Spleen (tissue), 11 donors: ENCODE results near the gene OLFML3. TPM values are rescaled to one million over a fixed set of nuclear protein-coding genes. Genes with fewer than 3 reads are reported as not detected.
"Not testable (repeated sequence)": the region's sequence is repeated elsewhere in the genome, so short reads cannot be mapped to it uniquely, and the experiment has no call there.

ENCODE experiments used
- DNase-seq: peaks from one replicate; pipeline ENCODE4 v3.0.0-alpha.2; 2020
- H3K27ac ChIP-seq, 8 donors: fragments of 200-600 bp; sonication (generic) in 7 of 8; 1 replicate in 4 of 8; 2 replicates in 4 of 8; pipeline versions ENCODE4 v1.5.0 to v1.8.0; 2016 to 2021; ENCODE audit warnings: inconsistent platforms in 4 of 8, mild to moderate bottlenecking in 4 of 8, moderate library complexity in 1 of 8
- H3K27me3 ChIP-seq, 7 donors: fragments of 200-600 bp; sonication (generic) in 6 of 7; replicated peaks in 1 of 7; 1 replicate in 4 of 7; 2 replicates in 3 of 7; pipeline versions ENCODE4 v1.5.0 to v1.8.0; 2016 to 2021; ENCODE audit warnings: inconsistent platforms in 3 of 7, mild to moderate bottlenecking in 1 of 7
- H3K36me3 ChIP-seq, 6 donors: fragments of 200-600 bp; sonication (generic) in 5 of 6; 1 replicate in 4 of 6; 2 replicates in 2 of 6; pipeline versions ENCODE4 v1.5.0 to v1.8.0; 2016 to 2021; ENCODE audit warnings: inconsistent platforms in 2 of 6
- H3K4me1 ChIP-seq, 6 donors: fragments of 200-600 bp; sonication (generic) in 5 of 6; 1 replicate in 3 of 6; 2 replicates in 3 of 6; pipeline versions ENCODE4 v1.5.0 to v1.8.0; 2016 to 2021; ENCODE audit warnings: inconsistent platforms in 3 of 6
- H3K4me3 ChIP-seq, 8 donors: fragments of 200-600 bp; sonication (generic) in 7 of 8; 1 replicate in 4 of 8; 2 replicates in 4 of 8; pipeline versions ENCODE4 v1.5.0 to v1.8.0; 2016 to 2021; ENCODE audit warnings: inconsistent platforms in 4 of 8, mild to moderate bottlenecking in 4 of 8, moderate library complexity in 2 of 8
- H3K9me3 ChIP-seq, 8 donors: fragments of 200-600 bp; sonication (generic) in 7 of 8; 1 replicate in 4 of 8; 2 replicates in 4 of 8; pipeline versions ENCODE4 v1.5.0 to v1.8.0; 2016 to 2021; ENCODE audit warnings: inconsistent platforms in 4 of 8
- POLR2A ChIP-seq, 3 donors: fragments of 450-650 bp; IDR thresholded peaks; one replicate each; pipeline ENCODE4 v1.5.1; 2017; ENCODE audit warnings: antibody characterized with exemption in 3 of 3, mild to moderate bottlenecking in 1 of 3
- POLR2AphosphoS5 ChIP-seq, 3 donors: sonication (generic); formaldehyde crosslinking; IDR thresholded peaks; one replicate each; pipeline ENCODE4 v1.5.1; 2017; ENCODE audit warnings: antibody characterized with exemption in 3 of 3
- WGBS, 5 donors: extraction: QIAGEN DNeasy Blood & Tissue Kit in 3 of 5; methylation state at CpG; one replicate each; pipeline versions ENCODE4 v1.1.5 to v1.1.7; 2013 to 2018; 5-methylcytosine and 5-hydroxymethylcytosine counted together
- intact Hi-C: fragments of 100-400 bp; cut with DNase I; formaldehyde crosslinking; loops from one replicate; pipeline ENCODE4 v1.15.0; 2023; ENCODE audit warnings: low total_unique reads
- polyA plus RNA-seq, 3 donors: library from polyadenylated mRNA; stranded (reverse); fragments of 200-250 nt; gene quantifications; one replicate each; pipeline ENCODE4 v1.2.1, GENCODE V29; 2013
- total RNA-seq, 7 donors: library from RNA; depleted of rRNA in 3 of 7; stranded (reverse); fragments of >200 nt in 3 of 7; fragmentation: NEBNext Ultra II Directional in 4 of 7; extraction: Animal tissue kit (Norgen Biotek cat#: 25700) in 4 of 7; gene quantifications; one replicate each; pipeline versions ENCODE4 v1.1.0 to v1.2.1, GENCODE V29; 2016 to 2021
- TF ChIP-seq, protein P1 (sequence below), 11 experiments: fragments of 200-600 bp in 7 of 11; fragments of 450-650 bp in 4 of 11; sonication (generic) in 4 of 11; IDR thresholded peaks in 8 of 11; conservative IDR thresholded peaks in 3 of 11; 1 replicate in 7 of 11; 2 replicates in 4 of 11; pipeline versions ENCODE4 v1.4.0 to v1.8.0; 2016 to 2021; ENCODE audit warnings: antibody characterized with exemption in 11 of 11, inconsistent platforms in 4 of 11, mild to moderate bottlenecking in 1 of 11
- donor health status: healthy with polysubstance abuse.
- donor health status: DM: no; HTN: no; CAD: no; lungs with moderate emphysema.
- donor health status: DM: no; HTN: no; CAD: no.
- donor health status: Bipolar disorder and iron deficiency.
- donor health status: healthy.
- donor health status: DM: no; HTN: no; CAD: no.
- donor health status: DM: yes; HTN: yes; CAD: no.

OLFML3 gene
- total and polyA plus RNA-seq, 10 donors, result 1.2 to 10.9 (median 5.1) TPM

DNA sequence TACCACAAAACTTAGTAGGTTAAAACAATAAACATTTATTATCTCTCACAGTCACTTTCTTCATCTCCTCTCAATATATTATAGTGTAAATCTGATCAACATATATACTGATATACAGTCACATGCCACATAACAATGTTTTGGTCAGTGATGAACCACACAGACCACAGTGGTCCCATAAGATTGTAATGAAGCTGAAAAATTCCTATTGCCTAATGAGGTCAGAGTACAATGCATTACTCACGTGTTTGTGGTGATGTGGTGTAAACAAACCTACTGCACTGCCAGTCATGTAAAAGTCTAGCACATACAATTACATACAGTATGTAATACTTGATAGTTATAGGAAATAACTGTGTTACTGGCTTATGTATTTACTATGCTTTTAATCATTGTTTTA lies 30.1 kb downstream of the OLFML3 start:
- peaks cover 0 to under 1% (median 0%) of the 10 kb centered on the region in 7 donors for H3K27me3 ChIP-seq
- no peaks in the 10 kb centered on the region for H3K36me3 ChIP-seq
- 65 to 87% (median 72%) methylated on average over 1 of the region's 1 CpG for WGBS, 5 donors
- H3K27ac ChIP-seq, result no peak overlapping the region
- H3K4me1 ChIP-seq, result no peaks in the 10 kb centered on the region
- TF ChIP-seq POLR2AphosphoS5 (IDR thresholded peaks at IDR 0.05), result no peak
- H3K9me3 ChIP-seq, result no peaks in the 10 kb centered on the region
- H3K4me3 ChIP-seq, result no peak overlapping the region
- no peak for DNase-seq
- intact Hi-C loops, result no loop called here

GRCh38 chr1:114010433-114011184 lies 31.3 kb downstream of the OLFML3 start:
- Histone ChIP-seq H3K4me3 (no peak overlapping the region), H3K36me3 (no peaks in the 10 kb centered on the region), H3K27me3 (peaks cover 0 to 4% (median 0%) of the 10 kb centered on the region in 7 donors), H3K9me3 (no peaks in the 10 kb centered on the region), H3K27ac (no peak overlapping the region), H3K4me1 (no peaks in the 10 kb centered on the region)
- WGBS, 5 donors, result 63 to 72% (median 67%) methylated on average over 9 of the region's 9 CpGs
- DNase-seq, result no peak
- TF ChIP-seq, protein P1, sequence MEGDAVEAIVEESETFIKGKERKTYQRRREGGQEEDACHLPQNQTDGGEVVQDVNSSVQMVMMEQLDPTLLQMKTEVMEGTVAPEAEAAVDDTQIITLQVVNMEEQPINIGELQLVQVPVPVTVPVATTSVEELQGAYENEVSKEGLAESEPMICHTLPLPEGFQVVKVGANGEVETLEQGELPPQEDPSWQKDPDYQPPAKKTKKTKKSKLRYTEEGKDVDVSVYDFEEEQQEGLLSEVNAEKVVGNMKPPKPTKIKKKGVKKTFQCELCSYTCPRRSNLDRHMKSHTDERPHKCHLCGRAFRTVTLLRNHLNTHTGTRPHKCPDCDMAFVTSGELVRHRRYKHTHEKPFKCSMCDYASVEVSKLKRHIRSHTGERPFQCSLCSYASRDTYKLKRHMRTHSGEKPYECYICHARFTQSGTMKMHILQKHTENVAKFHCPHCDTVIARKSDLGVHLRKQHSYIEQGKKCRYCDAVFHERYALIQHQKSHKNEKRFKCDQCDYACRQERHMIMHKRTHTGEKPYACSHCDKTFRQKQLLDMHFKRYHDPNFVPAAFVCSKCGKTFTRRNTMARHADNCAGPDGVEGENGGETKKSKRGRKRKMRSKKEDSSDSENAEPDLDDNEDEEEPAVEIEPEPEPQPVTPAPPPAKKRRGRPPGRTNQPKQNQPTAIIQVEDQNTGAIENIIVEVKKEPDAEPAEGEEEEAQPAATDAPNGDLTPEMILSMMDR (IDR thresholded peaks at IDR 0.05 in 8 of 11, conservative IDR thresholded peaks at IDR 0.05 in 3 of 11), result no peak
- TF ChIP-seq POLR2A (IDR thresholded peaks at IDR 0.05) (no peak), POLR2AphosphoS5 (IDR thresholded peaks at IDR 0.05) (no peak)
- intact Hi-C loops, result no loop called here

GRCh38 chr1:114011796-114012195 lies 32.5 kb downstream of the OLFML3 start:
- H3K9me3 ChIP-seq, result no peaks in the 10 kb centered on the region
- TF ChIP-seq POLR2AphosphoS5 (IDR thresholded peaks at IDR 0.05) (no peak), POLR2A (IDR thresholded peaks at IDR 0.05) (no peak)
- TF ChIP-seq, protein P1 (IDR thresholded peaks at IDR 0.05 in 8 of 11, conservative IDR thresholded peaks at IDR 0.05 in 3 of 11), result no peak
- H3K36me3 ChIP-seq, result no peaks in the 10 kb centered on the region
- no peak overlapping the region for H3K4me3 ChIP-seq
- no peak overlapping the region for H3K27ac ChIP-seq
- intact Hi-C loops, result no loop called here
- no peak for DNase-seq
- H3K4me1 ChIP-seq, result no peaks in the 10 kb centered on the region
- peaks cover 0 to 4% (median 0%) of the 10 kb centered on the region in 7 donors for H3K27me3 ChIP-seq

GRCh38 chr1:114015075-114015474 lies 35.8 kb downstream of the OLFML3 start:
- Histone ChIP-seq H3K9me3 (peaks cover 0 to 9% (median 0%) of the 10 kb centered on the region in 8 donors), H3K36me3 (no peaks in the 10 kb centered on the region), H3K4me1 (no peaks in the 10 kb centered on the region), H3K27ac (no peak overlapping the region), H3K27me3 (peaks cover 0 to 4% (median 0%) of the 10 kb centered on the region in 7 donors), H3K4me3 (no peak overlapping the region)
- DNase-seq, result no peak
- WGBS, 5 donors, result 81 to 95% (median 83%) methylated on average over 2 of the region's 2 CpGs
- TF ChIP-seq, protein P1 (IDR thresholded peaks at IDR 0.05 in 8 of 11, conservative IDR thresholded peaks at IDR 0.05 in 3 of 11), result no peak
- TF ChIP-seq POLR2AphosphoS5 (IDR thresholded peaks at IDR 0.05), result no peak
- TF ChIP-seq POLR2A (IDR thresholded peaks at IDR 0.05), result no peak
- intact Hi-C loops, result no loop called here

DNA sequence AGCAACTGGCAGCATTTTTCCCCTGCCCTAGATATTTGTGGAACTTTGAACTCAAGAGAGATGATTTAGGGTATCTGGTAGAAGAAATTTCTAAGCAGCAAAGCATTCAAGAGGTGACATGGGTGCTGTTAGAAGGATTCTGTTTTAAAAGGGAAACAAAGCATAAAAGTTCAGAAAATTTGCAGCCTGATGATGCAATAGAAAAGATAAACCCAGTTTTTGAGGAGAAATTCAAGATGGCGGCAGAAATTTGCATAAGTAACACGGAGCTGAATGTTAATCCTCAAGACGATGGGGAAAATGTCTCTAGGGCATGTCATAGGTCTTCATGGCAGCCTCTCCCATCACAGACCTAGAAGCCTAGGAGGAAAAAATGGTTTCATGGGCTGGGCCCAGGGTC lies 40.5 kb downstream of the OLFML3 start:
- WGBS, 5 donors, result 86 to 90% (median 87%) methylated on average over 3 of the region's 3 CpGs
- intact Hi-C loops, result not testable (repeated sequence)

More for the DNA sequence above, 40.5 kb downstream of the OLFML3 start:
- not testable (repeated sequence) for H3K4me1 ChIP-seq, DNase-seq, H3K27me3 ChIP-seq, H3K27ac ChIP-seq, H3K4me3 ChIP-seq, H3K36me3 ChIP-seq
- peaks cover 0 to 13% (median 0%) of the 10 kb centered on the region in 8 donors for H3K9me3 ChIP-seq
